Hepatocyte (in vitro differentiated cells): ENCODE data around the gene DCAF8L2. TPM values are rescaled to one million over a fixed set of nuclear protein-coding genes. Genes with fewer than 3 reads are reported as not detected.

Source experiments
- DNase-seq: peaks from one replicate; pipeline ENCODE4 v3.0.0-alpha.2; 2016; ENCODE audit warnings: low spot score
- H2AFZ ChIP-seq: fragments of 200-600 bp; sonication (generic); 2 replicates; pipeline ENCODE4 v1.6.0; 2016; ENCODE audit warnings: antibody characterized with exemption, mild to moderate bottlenecking
- H3K27ac ChIP-seq: fragments of 200-600 bp; sonication (generic); 2 replicates; pipeline ENCODE4 v1.5.1; 2016; ENCODE audit warnings: mild to moderate bottlenecking
- H3K27me3 ChIP-seq: fragments of 200-600 bp; sonication (generic); 2 replicates; pipeline ENCODE4 v1.6.1; 2016
- H3K36me3 ChIP-seq: fragments of 200-600 bp; sonication (generic); replicated peaks from 2 replicates; pipeline ENCODE4 v1.5.1; 2016; ENCODE audit warnings: low read depth; ENCODE audit not compliant: insufficient read depth
- H3K4me1 ChIP-seq: fragments of 200-600 bp; sonication (generic); 2 replicates; pipeline ENCODE4 v1.5.1; 2016; ENCODE audit warnings: mild to moderate bottlenecking, moderate library complexity; ENCODE audit not compliant: insufficient read depth
- H3K4me2 ChIP-seq: fragments of 200-600 bp; sonication (generic); 2 replicates; pipeline ENCODE4 v1.6.0; 2016
- H3K4me3 ChIP-seq: fragments of 200-600 bp; sonication (generic); 2 replicates; pipeline ENCODE4 v1.5.1; 2016; ENCODE audit warnings: mild to moderate bottlenecking
- H3K79me2 ChIP-seq: fragments of 200-600 bp; sonication (generic); 2 replicates; pipeline ENCODE4 v1.6.0; 2017; ENCODE audit warnings: mild to moderate bottlenecking
- H3K9me2 ChIP-seq: fragments of 200-600 bp; sonication (generic); replicated peaks from 2 replicates; pipeline ENCODE4 v1.6.0; 2017; ENCODE audit warnings: mild to moderate bottlenecking; ENCODE audit not compliant: insufficient read depth
- H3K9me3 ChIP-seq: fragments of 200-600 bp; sonication (generic); 2 replicates; pipeline ENCODE4 v1.5.1; 2016; ENCODE audit warnings: low read depth, mild to moderate bottlenecking
- H4K20me1 ChIP-seq: fragments of 200-600 bp; sonication (generic); 2 replicates; pipeline ENCODE4 v1.6.0; 2016; ENCODE audit warnings: mild to moderate bottlenecking; ENCODE audit not compliant: insufficient read depth, poor library complexity, severe bottlenecking
- EZH2 ChIP-seq: fragments of 200-600 bp; sonication (generic); IDR thresholded peaks from 2 replicates; pipeline ENCODE4 v1.6.1; 2016; ENCODE audit warnings: antibody characterized with exemption, mild to moderate bottlenecking, borderline replicate concordance
- EZH2phosphoT487 ChIP-seq: fragments of 200-600 bp; sonication (generic); IDR thresholded peaks from one replicate; pipeline ENCODE4 v1.6.1; 2018; ENCODE audit warnings: antibody characterized with exemption, mild to moderate bottlenecking, low read depth, moderate library complexity; ENCODE audit not compliant: unreplicated experiment, severe bottlenecking
- WGBS: methylation state at CpG from one replicate; pipeline ENCODE4 v1.1.6; 2016; ENCODE audit warnings: low lambda C conversion rate; ENCODE audit errors: missing lambda C conversion rate; 5-methylcytosine and 5-hydroxymethylcytosine counted together
- polyA plus RNA-seq: library from polyadenylated mRNA; unstranded; fragments of >200 nt; fragmentation: Nextera tagmentation; extraction: Ambion mirVana; gene quantifications from 2 replicates; pipeline ENCODE4 v1.2.1, GENCODE V29; 2016
- total RNA-seq: library from RNA; depleted of rRNA; stranded (reverse); fragments of >200 nt; gene quantifications from 2 replicates; pipeline ENCODE4 v1.2.3, GENCODE V29; 2014
- TF ChIP-seq, protein P1 (sequence below): fragments of 200-600 bp; sonication (generic); IDR thresholded peaks from 2 replicates; pipeline ENCODE4 v1.5.1; 2016; ENCODE audit warnings: antibody characterized with exemption, mild to moderate bottlenecking; ENCODE audit not compliant: poor library complexity

The DCAF8L2 gene
- total and polyA plus RNA-seq, 2 experiments from 2014 or later = not detected

DNA sequence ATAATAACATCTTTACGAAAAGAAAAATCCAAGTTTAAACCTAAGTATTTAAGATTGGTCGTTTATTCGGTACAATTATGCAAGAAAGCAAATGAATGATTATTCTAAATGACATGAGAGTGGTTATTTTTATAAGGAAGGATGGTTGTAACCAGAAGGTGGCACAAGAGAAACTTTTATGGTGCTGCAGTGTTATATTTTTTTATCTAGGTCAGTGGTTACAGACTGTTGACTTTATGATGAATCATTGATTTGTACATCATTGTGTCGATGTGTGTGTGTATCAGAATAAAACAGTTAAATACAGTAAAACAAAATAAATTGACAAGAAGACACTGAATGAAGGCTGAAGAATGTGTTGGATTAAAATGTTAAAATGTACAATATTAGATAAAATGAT lies 9.8 kb downstream of the DCAF8L2 start:
- H3K79me2 ChIP-seq = no peaks in the 10 kb centered on the region
- H3K4me2 ChIP-seq = no peak overlapping the region
- TF ChIP-seq EZH2 (no peak), EZH2phosphoT487 (no peak)
- TF ChIP-seq, protein P1, sequence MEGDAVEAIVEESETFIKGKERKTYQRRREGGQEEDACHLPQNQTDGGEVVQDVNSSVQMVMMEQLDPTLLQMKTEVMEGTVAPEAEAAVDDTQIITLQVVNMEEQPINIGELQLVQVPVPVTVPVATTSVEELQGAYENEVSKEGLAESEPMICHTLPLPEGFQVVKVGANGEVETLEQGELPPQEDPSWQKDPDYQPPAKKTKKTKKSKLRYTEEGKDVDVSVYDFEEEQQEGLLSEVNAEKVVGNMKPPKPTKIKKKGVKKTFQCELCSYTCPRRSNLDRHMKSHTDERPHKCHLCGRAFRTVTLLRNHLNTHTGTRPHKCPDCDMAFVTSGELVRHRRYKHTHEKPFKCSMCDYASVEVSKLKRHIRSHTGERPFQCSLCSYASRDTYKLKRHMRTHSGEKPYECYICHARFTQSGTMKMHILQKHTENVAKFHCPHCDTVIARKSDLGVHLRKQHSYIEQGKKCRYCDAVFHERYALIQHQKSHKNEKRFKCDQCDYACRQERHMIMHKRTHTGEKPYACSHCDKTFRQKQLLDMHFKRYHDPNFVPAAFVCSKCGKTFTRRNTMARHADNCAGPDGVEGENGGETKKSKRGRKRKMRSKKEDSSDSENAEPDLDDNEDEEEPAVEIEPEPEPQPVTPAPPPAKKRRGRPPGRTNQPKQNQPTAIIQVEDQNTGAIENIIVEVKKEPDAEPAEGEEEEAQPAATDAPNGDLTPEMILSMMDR = no peak
- WGBS = 69% methylated on average over 4 of the region's 4 CpGs
- no peaks in the 10 kb centered on the region for H3K9me2 ChIP-seq
- no peaks in the 10 kb centered on the region for H3K4me1 ChIP-seq
- H4K20me1 ChIP-seq = no peaks in the 10 kb centered on the region
- no peak overlapping the region for H2AFZ ChIP-seq
- H3K9me3 ChIP-seq = no peaks in the 10 kb centered on the region
- H3K27ac ChIP-seq = no peak overlapping the region
- no peak for DNase-seq
- H3K36me3 ChIP-seq = no peaks in the 10 kb centered on the region
- H3K27me3 ChIP-seq = no peaks in the 10 kb centered on the region
- no peak overlapping the region for H3K4me3 ChIP-seq

DNA sequence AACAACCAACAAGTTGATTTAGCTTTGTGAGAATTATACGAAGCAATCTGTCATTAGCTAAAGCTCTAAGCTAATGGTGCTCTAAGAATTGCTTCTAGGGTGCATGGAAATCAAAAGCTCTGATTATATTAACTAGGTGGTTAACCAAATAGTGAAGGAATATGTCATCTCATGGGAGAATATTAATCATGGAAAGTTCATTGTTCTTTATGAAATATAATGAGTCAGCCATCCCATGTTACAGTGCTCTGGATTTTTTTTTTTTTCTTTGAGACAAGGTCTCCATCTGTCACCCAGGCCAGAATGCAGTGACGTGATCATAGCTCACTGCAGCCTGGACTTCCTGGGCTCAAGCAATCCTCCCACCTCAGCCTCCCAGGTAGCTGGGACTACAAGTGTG lies 10.5 kb downstream of the DCAF8L2 start:
- H3K9me3 ChIP-seq = no peaks in the 10 kb centered on the region
- H3K4me2 ChIP-seq = no peak overlapping the region
- TF ChIP-seq EZH2 = no peak
- TF ChIP-seq, protein P1 = no peak
- TF ChIP-seq EZH2phosphoT487 = no peak
- H3K27me3 ChIP-seq = no peaks in the 10 kb centered on the region
- no peaks in the 10 kb centered on the region for H3K4me1 ChIP-seq
- 80% methylated on average over 2 of the region's 2 CpGs for WGBS
- no peak overlapping the region for H3K27ac ChIP-seq
- H3K36me3 ChIP-seq = no peaks in the 10 kb centered on the region
- H3K9me2 ChIP-seq = no peaks in the 10 kb centered on the region
- H4K20me1 ChIP-seq = no peaks in the 10 kb centered on the region
- no peak overlapping the region for H3K4me3 ChIP-seq
- no peak overlapping the region for H2AFZ ChIP-seq
- no peaks in the 10 kb centered on the region for H3K79me2 ChIP-seq
- DNase-seq = no peak

DNA sequence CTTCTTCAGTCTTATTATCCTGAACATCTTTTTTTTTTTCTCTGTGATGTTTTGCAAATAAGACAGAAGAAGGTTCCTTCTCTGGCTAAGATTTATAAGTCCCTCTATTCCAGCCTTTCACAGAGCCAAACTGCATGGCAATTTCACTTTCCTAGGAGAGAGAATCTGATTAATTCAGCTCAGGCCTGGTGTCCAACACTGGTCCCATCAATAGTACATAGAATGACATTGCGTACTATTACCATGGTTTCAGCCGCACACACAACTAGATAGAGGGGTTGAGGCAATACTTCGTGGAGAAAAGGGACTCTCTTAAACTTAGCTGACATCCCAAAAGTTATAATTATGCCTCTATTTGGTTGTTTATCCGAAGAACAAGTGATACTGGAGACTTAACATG lies 18.5 kb downstream of the DCAF8L2 start:
- Histone ChIP-seq H3K4me3 (no peak overlapping the region), H3K36me3 (no peaks in the 10 kb centered on the region), H3K79me2 (no peaks in the 10 kb centered on the region), H3K9me2 (no peaks in the 10 kb centered on the region), H3K9me3 (no peaks in the 10 kb centered on the region), H2AFZ (no peak overlapping the region), H3K27ac (no peak overlapping the region), H4K20me1 (no peaks in the 10 kb centered on the region), H3K4me2 (no peak overlapping the region), H3K27me3 (no peaks in the 10 kb centered on the region), H3K4me1 (no peaks in the 10 kb centered on the region)
- no peak for DNase-seq
- 61% methylated on average over 4 of the region's 4 CpGs for WGBS
- TF ChIP-seq EZH2phosphoT487 (no peak), EZH2 (no peak)
- TF ChIP-seq, protein P1 = no peak

DNA sequence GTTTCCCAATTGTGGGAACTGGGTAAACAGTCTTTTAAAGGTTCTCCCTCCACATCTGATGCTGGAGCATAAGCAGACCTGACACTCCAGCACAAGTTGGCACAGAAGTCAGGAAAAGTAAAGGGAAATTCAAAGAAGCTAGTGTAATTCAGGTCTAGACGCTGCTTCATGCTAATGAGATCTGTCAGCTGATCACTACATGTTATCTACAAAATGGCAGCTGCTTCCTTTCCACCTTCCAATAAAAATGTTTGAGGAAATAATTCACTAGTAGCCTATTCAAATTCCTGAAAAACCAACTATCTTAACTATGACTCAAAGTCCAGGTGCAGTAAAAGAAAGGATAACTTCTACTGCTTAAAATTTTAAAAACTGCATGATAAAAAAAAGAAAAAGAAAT lies 29.3 kb downstream of the DCAF8L2 start:
- peak overlapping the region; percentile 9 for H3K27ac ChIP-seq
- H3K4me1 ChIP-seq = no peaks in the 10 kb centered on the region
- H3K4me3 ChIP-seq = no peak overlapping the region
- H4K20me1 ChIP-seq = no peaks in the 10 kb centered on the region
- H3K9me3 ChIP-seq = no peaks in the 10 kb centered on the region
- no peaks in the 10 kb centered on the region for H3K9me2 ChIP-seq
- H3K4me2 ChIP-seq = no peak overlapping the region
- no peaks in the 10 kb centered on the region for H3K36me3 ChIP-seq
- H3K79me2 ChIP-seq = no peaks in the 10 kb centered on the region
- peak; percentile 6 for DNase-seq
- TF ChIP-seq EZH2phosphoT487 (no peak), EZH2 (no peak)
- 64% methylated on average over 1 of the region's 1 CpG for WGBS
- no peak overlapping the region for H2AFZ ChIP-seq
- no peaks in the 10 kb centered on the region for H3K27me3 ChIP-seq
